ENCODE data around the gene IL1RL1. TPM values are rescaled to one million over a fixed set of nuclear protein-coding genes. Genes with fewer than 3 reads are reported as not detected.

IL1RL1 gene
- total RNA-seq, 2 experiments from 2014 or later = not detected

GRCh38 chr2:102386867-102387541 is 75.6 kb downstream of the IL1RL1 start:
- no peaks in the 10 kb centered on the region for H3K36me3 ChIP-seq (ENCODE audit: insufficient read depth, low read length)
- no peak for DNase-seq (ENCODE audit: low spot score)
- POLR2A ChIA-PET = interaction anchor here (0.7 kb wide), 1 partner anchor 133 kb away, joined by 3 read pairs; no protein-coding TSS in a partner anchor
- H3K9me2 ChIP-seq (ENCODE audit: insufficient read depth, low read length) = no peaks in the 10 kb centered on the region
- CTCF ChIA-PET (ENCODE audit: unreplicated experiment) = no interaction called here
- intact Hi-C loops (cut with micrococcal nuclease; ENCODE audit: unreplicated experiment) = no loop called here
- H3K4me3 ChIP-seq (ENCODE audit: low read depth, low read length, poor library complexity, severe bottlenecking) = no peak overlapping the region
- no TSS peak for BruUV-seq (replicated peaks)
- H3K4me2 ChIP-seq (ENCODE audit: low read length) = no peak overlapping the region
- H4K20me1 ChIP-seq (ENCODE audit: insufficient read depth, low read length) = no peaks in the 10 kb centered on the region
- H3K79me2 ChIP-seq (ENCODE audit: insufficient read depth, low read depth, low read length) = no peaks in the 10 kb centered on the region
- no peaks in the 10 kb centered on the region for H3K4me1 ChIP-seq (ENCODE audit: insufficient read depth, low read length, poor library complexity, severe bottlenecking)
- H2AFZ ChIP-seq (ENCODE audit: low read length) = no peak overlapping the region
- TF ChIP-seq CTCF (conservative IDR thresholded peaks at IDR 0.05; ENCODE audit: low read length) = no peak
- no peak for TF ChIP-seq EZH2phosphoT487 (IDR thresholded peaks at IDR 0.05; ENCODE audit: borderline replicate concordance, low read depth, low read length)
- H3K9me3 ChIP-seq (ENCODE audit: low read length) = no peaks in the 10 kb centered on the region
- H3K27ac ChIP-seq (ENCODE audit: low read depth, low read length, poor library complexity, severe bottlenecking) = no peak overlapping the region

- intact Hi-C loops (cut with micrococcal nuclease; ENCODE audit: unreplicated experiment) = no loop called here
- H3K4me1 ChIP-seq (ENCODE audit: insufficient read depth, low read length, poor library complexity, severe bottlenecking) = no peaks in the 10 kb centered on the region
- H4K20me1 ChIP-seq (ENCODE audit: insufficient read depth, low read length) = no peaks in the 10 kb centered on the region
- H3K4me2 ChIP-seq (ENCODE audit: low read length) = no peak overlapping the region
- H3K36me3 ChIP-seq (ENCODE audit: insufficient read depth, low read length) = no peaks in the 10 kb centered on the region
- ChIA-PET POLR2A (no interaction called here), CTCF (ENCODE audit: unreplicated experiment) (no interaction called here)
- DNase-seq (ENCODE audit: low spot score) = no peak
- no TSS peak for BruUV-seq (replicated peaks)
- no peak overlapping the region for H3K4me3 ChIP-seq (ENCODE audit: low read depth, low read length, poor library complexity, severe bottlenecking)
- no peaks in the 10 kb centered on the region for H3K9me3 ChIP-seq (ENCODE audit: low read length)
- TF ChIP-seq CTCF (conservative IDR thresholded peaks at IDR 0.05; ENCODE audit: low read length) = no peak
- no peak for TF ChIP-seq EZH2phosphoT487 (IDR thresholded peaks at IDR 0.05; ENCODE audit: borderline replicate concordance, low read depth, low read length)
- no peak overlapping the region for H2AFZ ChIP-seq (ENCODE audit: low read length)
- no peaks in the 10 kb centered on the region for H3K79me2 ChIP-seq (ENCODE audit: insufficient read depth, low read depth, low read length)
- H3K27ac ChIP-seq (ENCODE audit: low read depth, low read length, poor library complexity, severe bottlenecking) = no peak overlapping the region
- no peaks in the 10 kb centered on the region for H3K9me2 ChIP-seq (ENCODE audit: insufficient read depth, low read length)
Observed at GRCh38 chr2:102387763-102388546, 76.6 kb downstream of the IL1RL1 start.

- CTCF ChIA-PET (ENCODE audit: unreplicated experiment) = no interaction called here
- no peak for TF ChIP-seq CTCF (conservative IDR thresholded peaks at IDR 0.05; ENCODE audit: low read length)
- Histone ChIP-seq H3K9me2 (ENCODE audit: insufficient read depth, low read length) (no peaks in the 10 kb centered on the region), H3K4me1 (ENCODE audit: insufficient read depth, low read length, poor library complexity, severe bottlenecking) (no peaks in the 10 kb centered on the region), H3K36me3 (ENCODE audit: insufficient read depth, low read length) (no peaks in the 10 kb centered on the region), H2AFZ (ENCODE audit: low read length) (no peak overlapping the region), H4K20me1 (ENCODE audit: insufficient read depth, low read length) (no peaks in the 10 kb centered on the region), H3K79me2 (ENCODE audit: insufficient read depth, low read depth, low read length) (no peaks in the 10 kb centered on the region), H3K9me3 (ENCODE audit: low read length) (no peaks in the 10 kb centered on the region), H3K4me3 (ENCODE audit: low read depth, low read length, poor library complexity, severe bottlenecking) (no peak overlapping the region), H3K27ac (ENCODE audit: low read depth, low read length, poor library complexity, severe bottlenecking) (no peak overlapping the region), H3K4me2 (ENCODE audit: low read length) (no peak overlapping the region)
- intact Hi-C loops (cut with micrococcal nuclease; ENCODE audit: unreplicated experiment) = no loop called here
- BruUV-seq (replicated peaks) = no TSS peak
- no peak for DNase-seq (ENCODE audit: low spot score)
- POLR2A ChIA-PET = interaction anchor here (0.5 kb wide), 1 partner anchor 192 kb away, joined by 4 read pairs; no protein-coding TSS in a partner anchor
Observed at GRCh38 chr2:102391565-102391964, 80.2 kb downstream of the IL1RL1 start.
